Stimulated activated CD4-positive, alpha-beta T cell treated with anti-CD3 and anti-CD28 coated beads, Interleukin-12 subunit alpha, Interleukin-12 subunit beta, amount 100 ng/mL, for 48 hours (primary cell): ENCODE results near the gene PPT1.

Experiments used
- DNase-seq, 3 donors: peaks; one replicate each; pipeline ENCODE4 v3.0.0-alpha.2; 2020; ENCODE audit warnings: low read depth in 2 of 3, low spot score in 1 of 3

Gene PPT1

DNA sequence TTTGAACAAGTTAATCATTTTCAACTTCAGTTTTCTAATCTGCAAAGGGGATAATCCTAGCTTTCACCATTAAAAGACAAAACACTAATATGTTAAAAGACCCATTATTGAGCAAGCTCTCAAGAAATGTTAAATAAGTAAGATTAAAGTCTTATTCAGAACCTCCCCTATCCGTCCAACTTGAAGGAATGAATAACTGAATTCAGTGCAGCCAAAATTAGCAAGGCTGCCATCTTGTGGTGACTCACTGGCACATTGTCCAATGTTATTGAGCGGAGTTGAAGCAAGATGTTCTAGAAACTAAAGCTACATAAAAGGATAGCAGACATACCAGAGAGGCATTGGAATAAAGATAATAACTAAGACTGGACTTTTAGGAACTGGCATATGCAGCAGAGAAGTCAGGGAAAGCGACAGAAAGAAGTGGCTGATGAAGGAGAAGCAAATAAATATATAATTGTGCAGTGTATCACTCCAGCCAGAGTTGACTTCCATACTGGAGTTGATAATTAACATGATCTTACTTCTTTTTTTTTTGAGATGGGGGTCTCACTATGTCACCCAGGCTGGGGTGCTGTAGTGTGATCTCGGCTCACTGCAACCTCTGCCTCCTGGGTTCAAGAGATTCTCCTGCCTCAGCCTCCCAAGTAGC, 64.7 kb downstream of the PPT1 start:
- peak in 2 of 3 donors; percentile 20 to 32 for DNase-seq

DNA sequence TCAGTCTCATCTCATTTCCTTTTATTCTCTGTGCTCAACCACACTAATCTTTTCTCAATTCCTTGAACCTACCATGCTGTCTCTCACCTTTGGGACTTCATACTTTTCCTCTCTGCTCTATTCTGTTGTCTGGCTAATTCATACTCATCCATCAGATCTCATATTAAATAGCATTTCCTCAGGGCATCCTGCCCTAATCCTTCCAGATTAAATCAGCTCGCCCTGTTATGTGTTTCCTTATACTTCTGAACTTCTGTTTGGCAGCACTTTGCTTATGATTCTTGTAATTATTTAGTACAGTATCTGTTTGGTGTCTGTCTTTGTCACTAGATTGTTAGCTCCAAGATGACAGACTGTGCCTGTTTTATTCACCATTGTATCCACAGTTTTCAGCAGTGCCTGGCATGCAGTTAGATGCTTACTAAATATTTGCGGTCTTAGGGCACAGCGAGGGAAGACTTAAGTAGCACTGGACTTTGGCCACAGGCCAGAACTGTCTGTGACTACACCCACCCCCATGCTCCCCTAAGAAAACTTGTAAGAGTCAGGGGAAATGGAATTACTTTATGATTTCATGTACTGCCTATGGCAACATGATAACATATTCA, 66.4 kb downstream of the PPT1 start:
- DNase-seq: no peak

- DNase-seq: no peak
These were observed 67.4 kb downstream of the PPT1 start for GRCh38 chr1:40029608-40030007.

- DNase-seq: no peak
These were observed 69.4 kb downstream of the PPT1 start for GRCh38 chr1:40027647-40028046.

- DNase-seq: no peak
These were observed 72.4 kb downstream of the PPT1 start for GRCh38 chr1:40024671-40025070.

DNA sequence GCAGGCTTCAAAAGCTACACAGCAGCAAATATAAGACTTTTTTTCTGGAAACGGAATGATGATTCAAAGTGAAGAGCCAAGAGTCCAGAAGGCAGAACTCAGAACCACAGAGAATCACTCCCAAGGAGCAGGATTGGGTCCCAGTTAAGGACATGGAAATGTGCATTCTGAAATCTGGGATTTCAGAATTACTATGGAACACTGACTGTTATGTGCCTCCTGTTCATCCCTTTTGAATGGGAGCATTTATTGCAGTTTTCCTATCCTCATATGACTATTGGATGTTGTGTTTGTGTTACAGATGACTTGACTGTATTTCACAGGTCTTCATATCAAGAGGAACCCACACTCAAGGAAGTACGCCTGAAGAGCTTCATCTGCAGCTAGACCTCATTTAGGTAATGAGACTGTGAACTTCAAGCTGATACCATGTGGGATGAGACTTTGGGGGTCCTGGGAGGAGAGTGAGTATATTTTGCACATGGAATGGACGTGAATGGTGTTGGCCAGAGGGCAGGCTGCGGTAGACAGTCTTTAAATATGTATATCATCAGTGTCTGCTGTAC, 73.6 kb downstream of the PPT1 start:
- DNase-seq: no peak
